Measurements from ENCODE around the gene LETM1. TPM values are rescaled to one million over a fixed set of nuclear protein-coding genes. Genes with fewer than 3 reads are reported as not detected.

LETM1 gene
- polyA plus RNA-seq, 1 experiment = 17.1 TPM

DNA sequence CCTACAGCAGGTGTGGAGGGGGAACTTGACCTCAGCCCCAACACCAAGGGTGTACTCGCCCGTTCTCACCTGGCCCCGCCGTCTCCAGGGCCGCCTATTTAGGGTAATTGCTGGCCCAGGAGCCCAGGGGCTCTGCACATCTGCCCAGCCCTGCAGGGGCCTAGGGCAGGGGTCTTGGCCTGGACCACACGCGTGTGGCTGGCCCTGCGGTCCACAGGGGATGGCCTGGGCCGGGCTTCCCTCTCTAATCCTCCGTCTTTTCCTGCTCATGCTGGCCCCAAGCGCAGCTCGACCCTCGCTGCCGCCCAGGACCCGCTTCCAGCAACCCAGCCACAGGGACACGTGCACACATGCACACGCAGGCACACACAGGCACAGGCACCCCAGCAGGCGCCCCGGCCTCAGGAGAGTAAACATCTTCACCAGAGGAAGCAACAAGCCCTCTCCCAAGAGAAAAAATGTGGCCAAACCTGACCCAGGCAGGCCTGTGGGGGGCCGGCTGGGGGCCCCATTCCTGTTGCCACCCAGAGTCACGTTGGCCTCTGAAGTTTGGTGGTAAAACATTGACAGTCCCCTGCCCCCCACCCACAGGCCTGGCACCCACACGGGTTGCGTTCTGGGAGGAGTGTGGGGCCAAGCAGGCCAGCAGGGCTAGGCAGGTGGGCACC, 87.5 kb downstream of the LETM1 start:
- H3K4me3 ChIP-seq (ENCODE audit: low read depth, low read length) = no peak overlapping the region
- ChIA-PET CTCF (interaction anchor here (0.9 to 2.4 kb wide), 5 partner anchors 9 to 141 kb away, joined by 3 to 8 read pairs (median 4); no protein-coding TSS in a partner anchor), POLR2A (no interaction called here)
- TF ChIP-seq, protein P1, sequence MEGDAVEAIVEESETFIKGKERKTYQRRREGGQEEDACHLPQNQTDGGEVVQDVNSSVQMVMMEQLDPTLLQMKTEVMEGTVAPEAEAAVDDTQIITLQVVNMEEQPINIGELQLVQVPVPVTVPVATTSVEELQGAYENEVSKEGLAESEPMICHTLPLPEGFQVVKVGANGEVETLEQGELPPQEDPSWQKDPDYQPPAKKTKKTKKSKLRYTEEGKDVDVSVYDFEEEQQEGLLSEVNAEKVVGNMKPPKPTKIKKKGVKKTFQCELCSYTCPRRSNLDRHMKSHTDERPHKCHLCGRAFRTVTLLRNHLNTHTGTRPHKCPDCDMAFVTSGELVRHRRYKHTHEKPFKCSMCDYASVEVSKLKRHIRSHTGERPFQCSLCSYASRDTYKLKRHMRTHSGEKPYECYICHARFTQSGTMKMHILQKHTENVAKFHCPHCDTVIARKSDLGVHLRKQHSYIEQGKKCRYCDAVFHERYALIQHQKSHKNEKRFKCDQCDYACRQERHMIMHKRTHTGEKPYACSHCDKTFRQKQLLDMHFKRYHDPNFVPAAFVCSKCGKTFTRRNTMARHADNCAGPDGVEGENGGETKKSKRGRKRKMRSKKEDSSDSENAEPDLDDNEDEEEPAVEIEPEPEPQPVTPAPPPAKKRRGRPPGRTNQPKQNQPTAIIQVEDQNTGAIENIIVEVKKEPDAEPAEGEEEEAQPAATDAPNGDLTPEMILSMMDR (IDR thresholded peaks at IDR 0.05; ENCODE audit: insufficient read depth, low read depth, low read length) = no peak
- H3K36me3 ChIP-seq (ENCODE audit: control insufficient read depth, insufficient read depth, low read length) = no peaks in the 10 kb centered on the region
- H3K27me3 ChIP-seq (ENCODE audit: control insufficient read depth, insufficient read depth, low read length) = no peaks in the 10 kb centered on the region; the same call in 1 of the 2 replicates
- DNase-seq (ENCODE audit: low read depth) = no peak

DNA sequence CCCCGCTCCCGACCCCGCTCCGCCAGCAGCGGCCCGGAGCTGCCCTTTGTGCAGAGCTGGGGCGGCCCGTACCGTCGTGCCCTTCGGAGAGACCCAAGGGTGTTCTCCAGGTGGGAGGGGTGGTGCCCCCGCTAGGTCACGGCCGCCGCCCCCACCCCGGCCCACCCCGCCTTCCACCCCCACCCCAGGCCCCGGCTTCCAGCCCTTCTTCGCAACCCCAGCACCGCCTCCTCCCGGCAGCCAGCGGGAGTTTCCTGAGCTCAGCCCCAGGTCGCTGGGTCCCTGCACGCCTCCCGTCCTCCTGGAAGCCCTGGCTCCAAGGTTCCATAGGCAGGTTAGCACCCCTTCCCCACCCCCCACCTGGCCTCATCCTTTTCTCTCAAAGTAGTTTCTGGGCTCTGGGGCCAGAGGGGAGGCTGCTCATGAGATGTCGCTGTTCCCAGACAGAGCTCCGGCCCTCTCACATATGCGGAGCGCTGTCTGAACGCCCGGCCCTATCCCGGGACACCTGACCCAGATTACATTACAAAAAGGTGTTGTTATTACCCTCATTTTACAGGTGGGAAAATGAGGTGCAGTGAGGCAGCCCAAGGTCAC, 88.1 kb downstream of the LETM1 start:
- no peaks in the 10 kb centered on the region for H3K36me3 ChIP-seq (ENCODE audit: control insufficient read depth, insufficient read depth, low read length)
- DNase-seq (ENCODE audit: low read depth) = no peak
- ChIA-PET POLR2A (no interaction called here), CTCF (interaction anchor here (0.9 to 2.4 kb wide), 6 partner anchors 10 to 142 kb away, joined by 3 to 8 read pairs (median 4); no protein-coding TSS in a partner anchor)
- TF ChIP-seq, protein P1 (IDR thresholded peaks at IDR 0.05; ENCODE audit: insufficient read depth, low read depth, low read length) = peak; percentile 56
- peak overlapping the region; percentile 33 for H3K4me3 ChIP-seq (ENCODE audit: low read depth, low read length)
- no peaks in the 10 kb centered on the region; the same call in 1 of the 2 replicates for H3K27me3 ChIP-seq (ENCODE audit: control insufficient read depth, insufficient read depth, low read length)

DNA sequence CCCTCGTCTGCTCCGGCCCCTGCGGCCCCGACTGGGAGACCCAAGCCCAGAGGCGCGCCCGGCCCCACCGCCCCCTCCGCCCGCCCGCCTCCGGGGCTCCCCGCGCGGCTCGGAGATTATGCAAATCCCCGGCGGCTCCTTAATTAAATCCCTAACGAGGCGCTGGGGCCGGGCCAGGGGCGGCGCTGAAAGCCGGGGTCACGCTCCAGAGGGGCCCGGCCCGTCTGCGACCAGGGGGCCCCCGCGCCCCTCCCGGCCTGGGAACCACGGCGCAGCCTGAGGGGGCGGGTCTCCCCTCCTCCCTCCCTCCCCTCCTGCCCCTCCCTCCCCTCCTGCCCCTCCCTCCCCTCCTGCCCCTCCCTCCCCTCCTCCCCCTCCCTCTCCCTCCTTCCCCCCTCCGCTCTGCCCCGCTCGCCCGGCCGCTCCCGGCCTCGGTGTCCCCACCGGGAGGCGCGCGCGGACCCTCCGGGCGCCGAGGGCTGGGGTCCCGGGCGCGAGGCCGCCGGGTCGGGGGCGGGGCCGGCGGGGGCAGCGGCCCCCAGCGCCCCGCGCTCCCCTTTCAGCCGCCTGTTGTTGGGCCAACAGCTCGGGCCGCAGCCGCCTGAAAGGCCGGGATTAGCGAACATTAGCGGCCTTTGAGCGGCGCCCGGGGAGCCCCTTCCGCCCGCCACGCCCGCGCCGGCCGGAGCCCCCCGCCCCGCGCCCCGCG, 88.7 kb downstream of the LETM1 start:
- TF ChIP-seq, protein P1 (IDR thresholded peaks at IDR 0.05; ENCODE audit: insufficient read depth, low read depth, low read length) = no peak
- ChIA-PET POLR2A (no interaction called here), CTCF (interaction anchor here (0.9 to 2.4 kb wide), 6 partner anchors 9 to 142 kb away, joined by 3 to 8 read pairs (median 4); no protein-coding TSS in a partner anchor)
- Histone ChIP-seq H3K36me3 (ENCODE audit: control insufficient read depth, insufficient read depth, low read length) (no peaks in the 10 kb centered on the region), H3K27me3 (ENCODE audit: control insufficient read depth, insufficient read depth, low read length) (no peaks in the 10 kb centered on the region; the same call in 1 of the 2 replicates), H3K4me3 (ENCODE audit: low read depth, low read length) (peak overlapping the region; percentile 33)
- DNase-seq (ENCODE audit: low read depth) = no peak

DNA sequence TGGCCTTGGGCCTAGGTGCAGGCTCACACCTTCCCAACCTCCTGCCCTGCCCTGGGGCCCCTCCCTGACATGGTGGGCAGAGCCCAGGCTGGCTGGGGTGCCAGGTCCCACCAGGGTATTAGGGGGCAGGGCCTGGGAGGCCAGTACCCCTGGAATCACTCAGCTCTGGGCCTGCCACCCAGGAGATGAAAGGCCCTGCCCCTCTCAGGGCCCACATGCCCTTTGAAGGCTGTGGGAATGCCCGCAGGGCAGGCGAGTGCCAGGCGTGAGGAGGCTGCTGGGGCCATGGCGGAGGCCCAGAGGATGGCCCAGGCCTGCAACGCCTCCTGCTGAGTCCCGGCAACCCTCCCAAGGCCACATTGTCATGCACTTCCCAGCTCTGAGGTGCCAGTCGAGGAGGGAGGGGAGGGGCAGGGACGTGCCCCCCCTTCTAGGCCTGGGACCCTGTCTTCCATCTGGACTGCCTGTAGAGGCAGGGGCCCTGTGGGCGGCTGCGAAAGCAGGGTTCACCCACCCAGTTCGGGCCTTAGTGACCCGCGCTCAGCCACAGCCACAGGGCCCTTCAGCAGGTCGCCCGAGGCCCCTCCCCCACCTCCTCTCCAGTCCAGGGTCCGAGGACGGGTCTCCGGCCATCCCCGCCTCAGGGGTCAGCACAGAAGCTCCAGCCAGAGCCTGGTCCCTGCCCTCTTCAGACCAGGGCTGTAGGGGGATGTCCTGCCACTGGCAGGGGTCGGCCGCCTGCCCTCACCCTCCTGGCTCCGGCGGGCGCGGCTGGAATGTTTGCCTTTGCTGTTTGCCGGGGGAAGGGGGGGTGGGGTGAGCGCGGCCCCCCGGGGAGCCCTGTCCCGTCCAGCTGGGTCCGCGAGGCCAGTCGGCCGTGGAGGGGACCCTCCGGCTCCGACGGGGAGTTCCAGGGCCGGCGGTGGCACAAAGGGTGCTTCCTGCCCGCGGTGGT, 89.6 kb downstream of the LETM1 start:
- CTCF ChIA-PET = interaction anchor here (2.4 kb wide), 1 partner anchor 11 kb away, joined by 8 read pairs; no protein-coding TSS in a partner anchor
- H3K36me3 ChIP-seq (ENCODE audit: control insufficient read depth, insufficient read depth, low read length) = no peaks in the 10 kb centered on the region
- no peaks in the 10 kb centered on the region; the same call in 1 of the 2 replicates for H3K27me3 ChIP-seq (ENCODE audit: control insufficient read depth, insufficient read depth, low read length)
- no peak overlapping the region for H3K4me3 ChIP-seq (ENCODE audit: low read depth, low read length)
- POLR2A ChIA-PET = no interaction called here
- TF ChIP-seq, protein P1 (IDR thresholded peaks at IDR 0.05; ENCODE audit: insufficient read depth, low read depth, low read length) = no peak
- no peak for DNase-seq (ENCODE audit: low read depth)
